ENCODE measurements around the gene UNC5B.

DNA sequence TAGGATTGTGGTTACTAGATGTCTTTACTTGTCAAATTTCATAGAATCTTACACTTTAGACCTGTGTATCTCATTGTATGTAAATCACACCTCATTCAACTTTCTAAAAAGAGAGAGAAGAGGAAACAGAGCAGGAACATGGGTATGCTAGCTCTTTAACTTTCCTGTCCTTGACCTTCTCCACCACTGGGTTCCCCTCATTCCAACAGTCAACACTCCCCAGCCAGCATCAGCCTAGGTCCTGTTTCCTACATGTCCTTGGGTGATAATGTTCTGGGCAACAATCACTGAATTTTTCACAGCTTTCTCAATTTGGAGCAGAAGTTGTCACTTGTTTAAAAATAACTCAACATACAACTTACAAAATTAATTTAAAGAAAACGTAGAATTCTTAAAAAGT lies 9.2 kb upstream of the UNC5B start:
- TF ChIP-seq CEBPB (IDR thresholded peaks at IDR 0.05; ENCODE audit: low read depth) (no peak), ZNF274 (IDR thresholded peaks at IDR 0.05; ENCODE audit: low read depth, low read length) (no peak), POLR2A (IDR thresholded peaks at IDR 0.05; ENCODE audit: borderline replicate concordance, extremely low read depth, insufficient read depth, insufficient read length) (no peak)
- TF ChIP-seq, protein P1, sequence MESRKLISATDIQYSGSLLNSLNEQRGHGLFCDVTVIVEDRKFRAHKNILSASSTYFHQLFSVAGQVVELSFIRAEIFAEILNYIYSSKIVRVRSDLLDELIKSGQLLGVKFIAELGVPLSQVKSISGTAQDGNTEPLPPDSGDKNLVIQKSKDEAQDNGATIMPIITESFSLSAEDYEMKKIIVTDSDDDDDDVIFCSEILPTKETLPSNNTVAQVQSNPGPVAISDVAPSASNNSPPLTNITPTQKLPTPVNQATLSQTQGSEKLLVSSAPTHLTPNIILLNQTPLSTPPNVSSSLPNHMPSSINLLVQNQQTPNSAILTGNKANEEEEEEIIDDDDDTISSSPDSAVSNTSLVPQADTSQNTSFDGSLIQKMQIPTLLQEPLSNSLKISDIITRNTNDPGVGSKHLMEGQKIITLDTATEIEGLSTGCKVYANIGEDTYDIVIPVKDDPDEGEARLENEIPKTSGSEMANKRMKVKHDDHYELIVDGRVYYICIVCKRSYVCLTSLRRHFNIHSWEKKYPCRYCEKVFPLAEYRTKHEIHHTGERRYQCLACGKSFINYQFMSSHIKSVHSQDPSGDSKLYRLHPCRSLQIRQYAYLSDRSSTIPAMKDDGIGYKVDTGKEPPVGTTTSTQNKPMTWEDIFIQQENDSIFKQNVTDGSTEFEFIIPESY (IDR thresholded peaks at IDR 0.05; ENCODE audit: extremely low read depth, insufficient replicate concordance, low read length), result no peak
- TF ChIP-seq, protein P2, sequence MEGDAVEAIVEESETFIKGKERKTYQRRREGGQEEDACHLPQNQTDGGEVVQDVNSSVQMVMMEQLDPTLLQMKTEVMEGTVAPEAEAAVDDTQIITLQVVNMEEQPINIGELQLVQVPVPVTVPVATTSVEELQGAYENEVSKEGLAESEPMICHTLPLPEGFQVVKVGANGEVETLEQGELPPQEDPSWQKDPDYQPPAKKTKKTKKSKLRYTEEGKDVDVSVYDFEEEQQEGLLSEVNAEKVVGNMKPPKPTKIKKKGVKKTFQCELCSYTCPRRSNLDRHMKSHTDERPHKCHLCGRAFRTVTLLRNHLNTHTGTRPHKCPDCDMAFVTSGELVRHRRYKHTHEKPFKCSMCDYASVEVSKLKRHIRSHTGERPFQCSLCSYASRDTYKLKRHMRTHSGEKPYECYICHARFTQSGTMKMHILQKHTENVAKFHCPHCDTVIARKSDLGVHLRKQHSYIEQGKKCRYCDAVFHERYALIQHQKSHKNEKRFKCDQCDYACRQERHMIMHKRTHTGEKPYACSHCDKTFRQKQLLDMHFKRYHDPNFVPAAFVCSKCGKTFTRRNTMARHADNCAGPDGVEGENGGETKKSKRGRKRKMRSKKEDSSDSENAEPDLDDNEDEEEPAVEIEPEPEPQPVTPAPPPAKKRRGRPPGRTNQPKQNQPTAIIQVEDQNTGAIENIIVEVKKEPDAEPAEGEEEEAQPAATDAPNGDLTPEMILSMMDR (IDR thresholded peaks at IDR 0.05 in 2 of 3, conservative IDR thresholded peaks at IDR 0.05 in 1 of 3; ENCODE audit: borderline replicate concordance in 1 of 3, insufficient read depth in 1 of 3, low read depth in 2 of 3, low read length in 2 of 3), result no peak

Measured in HCT116 (cell line).